ENCODE data around the gene OOSP4B. TPM values are rescaled to one million over a fixed set of nuclear protein-coding genes. Genes with fewer than 3 reads are reported as not detected.

Gene OOSP4B
- total RNA-seq, 1 experiment from 2014 or later, result not detected

DNA sequence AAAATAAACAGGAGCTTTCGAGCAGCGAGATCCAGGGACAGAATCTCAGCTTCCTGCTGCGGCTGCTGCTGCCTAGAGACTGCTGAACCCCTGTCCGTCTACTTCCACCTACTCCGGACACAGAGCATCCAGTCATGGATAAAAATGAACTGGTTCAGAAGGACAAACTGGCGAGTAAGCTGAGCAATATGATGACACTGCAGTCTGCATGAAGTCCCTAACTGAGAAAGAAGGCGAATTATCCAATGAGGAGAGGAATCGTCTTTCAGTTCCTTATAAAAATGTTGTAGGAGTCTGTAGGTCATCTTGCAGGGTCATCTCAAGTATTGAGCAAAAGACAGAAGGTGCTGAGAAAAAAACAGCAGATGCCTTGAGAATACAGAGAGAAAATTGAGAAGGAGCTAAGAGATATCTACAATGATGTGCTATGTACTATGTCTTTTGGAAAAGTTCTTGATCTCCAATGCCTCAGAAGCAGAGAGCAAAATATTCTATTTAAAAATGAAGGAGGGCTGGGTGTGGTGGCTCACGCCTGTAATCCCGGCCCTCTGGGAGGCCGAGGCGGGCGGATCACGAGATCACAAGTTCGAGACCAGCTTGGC, 60.3 kb downstream of the OOSP4B start:
- Mint-ChIP-seq H3K4me1 (ENCODE audit: low read depth, unreplicated experiment) (no peaks in the 10 kb centered on the region), H3K27me3 (ENCODE audit: insufficient read depth, unreplicated experiment) (peaks cover 13% of the 10 kb centered on the region), H3K9me3 (ENCODE audit: unreplicated experiment) (peaks cover 3% of the 10 kb centered on the region), H3K36me3 (ENCODE audit: insufficient read depth, unreplicated experiment) (no peaks in the 10 kb centered on the region), H3K27ac (ENCODE audit: unreplicated experiment) (no peak overlapping the region), H3K4me3 (ENCODE audit: unreplicated experiment) (no peak overlapping the region)
- no TSS peak for BruUV-seq (replicated peaks)
- intact Hi-C loops (cut with micrococcal nuclease; ENCODE audit: unreplicated experiment), result no loop called here
- Histone ChIP-seq H3K4me3 (ENCODE audit: low read depth, low read length) (no peak overlapping the region), H3K27me3 (replicated peaks; ENCODE audit: control insufficient read depth, insufficient read depth, low read length) (no peaks in the 10 kb centered on the region; the same call in 1 of the 2 replicates), H3K36me3 (ENCODE audit: control insufficient read depth, insufficient read depth, low read length) (no peaks in the 10 kb centered on the region), H3K4me1 (no peaks in the 10 kb centered on the region), H3K9me3 (no peaks in the 10 kb centered on the region)
- TF ChIP-seq, protein P1, sequence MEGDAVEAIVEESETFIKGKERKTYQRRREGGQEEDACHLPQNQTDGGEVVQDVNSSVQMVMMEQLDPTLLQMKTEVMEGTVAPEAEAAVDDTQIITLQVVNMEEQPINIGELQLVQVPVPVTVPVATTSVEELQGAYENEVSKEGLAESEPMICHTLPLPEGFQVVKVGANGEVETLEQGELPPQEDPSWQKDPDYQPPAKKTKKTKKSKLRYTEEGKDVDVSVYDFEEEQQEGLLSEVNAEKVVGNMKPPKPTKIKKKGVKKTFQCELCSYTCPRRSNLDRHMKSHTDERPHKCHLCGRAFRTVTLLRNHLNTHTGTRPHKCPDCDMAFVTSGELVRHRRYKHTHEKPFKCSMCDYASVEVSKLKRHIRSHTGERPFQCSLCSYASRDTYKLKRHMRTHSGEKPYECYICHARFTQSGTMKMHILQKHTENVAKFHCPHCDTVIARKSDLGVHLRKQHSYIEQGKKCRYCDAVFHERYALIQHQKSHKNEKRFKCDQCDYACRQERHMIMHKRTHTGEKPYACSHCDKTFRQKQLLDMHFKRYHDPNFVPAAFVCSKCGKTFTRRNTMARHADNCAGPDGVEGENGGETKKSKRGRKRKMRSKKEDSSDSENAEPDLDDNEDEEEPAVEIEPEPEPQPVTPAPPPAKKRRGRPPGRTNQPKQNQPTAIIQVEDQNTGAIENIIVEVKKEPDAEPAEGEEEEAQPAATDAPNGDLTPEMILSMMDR (IDR thresholded peaks at IDR 0.05; ENCODE audit: insufficient read depth in 1 of 2, low read depth in 1 of 2, low read length in 1 of 2, severe bottlenecking in 1 of 2, unreplicated experiment in 1 of 2), result no peak
- DNase-seq, result no peak
- ChIA-PET POLR2A (no interaction called here), CTCF (no interaction called here)

GRCh38 chr11:60077981-60078380, 61.0 kb downstream of the OOSP4B start:
- CTCF ChIA-PET, result no interaction called here
- no peaks in the 10 kb centered on the region for H3K36me3 Mint-ChIP-seq (ENCODE audit: insufficient read depth, unreplicated experiment)
- BruUV-seq (replicated peaks), result no TSS peak
- H3K4me3 ChIP-seq (ENCODE audit: low read depth, low read length), result no peak overlapping the region
- H3K9me3 ChIP-seq, result no peaks in the 10 kb centered on the region
- POLR2A ChIA-PET, result no interaction called here
- no peaks in the 10 kb centered on the region for H3K36me3 ChIP-seq (ENCODE audit: control insufficient read depth, insufficient read depth, low read length)
- H3K27me3 ChIP-seq (replicated peaks; ENCODE audit: control insufficient read depth, insufficient read depth, low read length), result no peaks in the 10 kb centered on the region; the same call in 1 of the 2 replicates
- peaks cover 14% of the 10 kb centered on the region for H3K27me3 Mint-ChIP-seq (ENCODE audit: insufficient read depth, unreplicated experiment)
- no peaks in the 10 kb centered on the region for H3K9me3 Mint-ChIP-seq (ENCODE audit: unreplicated experiment)
- H3K4me3 Mint-ChIP-seq (ENCODE audit: unreplicated experiment), result no peak overlapping the region
- no peaks in the 10 kb centered on the region for H3K4me1 Mint-ChIP-seq (ENCODE audit: low read depth, unreplicated experiment)
- intact Hi-C loops (cut with micrococcal nuclease; ENCODE audit: unreplicated experiment), result no loop called here
- no peak overlapping the region for H3K27ac Mint-ChIP-seq (ENCODE audit: unreplicated experiment)
- TF ChIP-seq, protein P1 (IDR thresholded peaks at IDR 0.05; ENCODE audit: insufficient read depth in 1 of 2, low read depth in 1 of 2, low read length in 1 of 2, severe bottlenecking in 1 of 2, unreplicated experiment in 1 of 2), result no peak
- no peak for DNase-seq
- H3K4me1 ChIP-seq, result no peaks in the 10 kb centered on the region

DNA sequence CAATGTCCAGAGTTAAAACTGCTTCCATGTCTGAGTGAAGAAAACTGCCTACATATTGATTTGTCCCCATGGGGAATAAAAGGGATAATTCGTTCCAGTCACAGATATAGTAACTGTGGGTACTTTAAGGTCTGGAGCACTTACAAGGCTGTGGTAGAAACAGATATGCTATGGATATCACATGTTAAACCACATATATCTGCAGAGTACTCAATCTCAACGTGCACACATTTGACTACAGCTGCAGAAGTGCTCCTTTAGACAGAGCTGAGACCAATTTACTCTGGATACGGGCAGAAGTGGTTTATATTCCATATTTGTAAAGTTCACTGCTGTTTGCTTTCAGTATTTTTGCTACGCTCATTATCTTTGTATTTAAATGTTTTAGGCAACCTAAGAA, 61.8 kb downstream of the OOSP4B start:
- Mint-ChIP-seq H3K9me3 (ENCODE audit: unreplicated experiment) (no peaks in the 10 kb centered on the region), H3K4me3 (ENCODE audit: unreplicated experiment) (no peak overlapping the region), H3K36me3 (ENCODE audit: insufficient read depth, unreplicated experiment) (no peaks in the 10 kb centered on the region), H3K4me1 (ENCODE audit: low read depth, unreplicated experiment) (no peaks in the 10 kb centered on the region), H3K27me3 (ENCODE audit: insufficient read depth, unreplicated experiment) (peaks cover 16% of the 10 kb centered on the region), H3K27ac (ENCODE audit: unreplicated experiment) (no peak overlapping the region)
- no TSS peak for BruUV-seq (replicated peaks)
- Histone ChIP-seq H3K4me3 (ENCODE audit: low read depth, low read length) (no peak overlapping the region), H3K4me1 (no peaks in the 10 kb centered on the region), H3K36me3 (ENCODE audit: control insufficient read depth, insufficient read depth, low read length) (no peaks in the 10 kb centered on the region), H3K27me3 (replicated peaks; ENCODE audit: control insufficient read depth, insufficient read depth, low read length) (no peaks in the 10 kb centered on the region; the same call in 1 of the 2 replicates), H3K9me3 (no peaks in the 10 kb centered on the region)
- no peak for DNase-seq
- TF ChIP-seq, protein P1 (IDR thresholded peaks at IDR 0.05; ENCODE audit: insufficient read depth in 1 of 2, low read depth in 1 of 2, low read length in 1 of 2, severe bottlenecking in 1 of 2, unreplicated experiment in 1 of 2), result no peak
- POLR2A ChIA-PET, result no interaction called here
- intact Hi-C loops (cut with micrococcal nuclease; ENCODE audit: unreplicated experiment), result no loop called here
- CTCF ChIA-PET, result no interaction called here

Measured in Caco-2 (cell line).